T-helper 22 cell (primary cell): ENCODE results near the gene MIB2.
A peak's percentile ranks its signal among the peaks of the same experiment; 100 is the strongest.
"Not testable (repeated sequence)": the region's sequence is repeated elsewhere in the genome, so short reads cannot be mapped to it uniquely, and the experiment has no call there.

Source experiments
- DNase-seq: peaks from one replicate; pipeline ENCODE4 v3.0.0-alpha.2; 2020; ENCODE audit warnings: low read depth

The MIB2 gene

GRCh38 chr1:1615256-1616044 lies at the start of gene MIB2:
MIB2 (plus strand) TSS chr1:1615500; CDS start chr1:1623453, 7,953 bp downstream.
- DNase-seq = peak; percentile 98

DNA sequence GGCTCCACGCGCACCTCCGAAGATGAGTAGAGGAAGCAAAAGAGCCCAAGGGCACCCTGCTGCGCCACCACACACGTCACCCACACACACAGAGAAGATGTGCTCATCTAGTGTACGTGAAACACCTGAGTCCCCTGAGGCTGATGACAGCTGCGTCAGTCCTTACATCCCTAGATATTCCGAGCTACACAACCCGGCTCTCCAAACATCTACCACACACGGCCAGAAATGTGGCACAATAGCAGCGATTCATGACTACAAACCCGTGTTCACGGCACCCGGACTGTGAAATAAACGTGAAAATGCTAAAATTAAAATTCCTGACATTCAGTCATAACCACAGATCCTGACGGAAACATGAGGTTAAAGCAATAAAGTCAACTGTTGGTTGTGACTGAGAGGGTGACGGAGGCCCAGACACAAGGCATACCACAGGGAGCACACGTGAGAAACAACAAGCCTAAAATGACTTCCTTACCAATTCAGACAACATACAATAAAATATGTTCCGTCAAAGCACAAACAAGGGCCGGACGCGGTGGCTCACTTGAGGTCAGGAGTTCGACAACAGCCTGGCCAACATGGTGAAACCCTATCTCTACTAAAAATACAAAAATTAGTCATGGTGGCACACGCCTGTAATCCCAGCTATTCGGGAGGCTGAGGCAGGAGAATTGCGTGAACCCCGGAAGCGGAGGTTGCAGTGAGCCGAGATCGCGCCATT lies 48.0 kb upstream of the MIB2 start:
- no peak for DNase-seq

GRCh38 chr1:1567891-1568291 lies 47.4 kb upstream of the MIB2 start:
- DNase-seq = no peak

DNA sequence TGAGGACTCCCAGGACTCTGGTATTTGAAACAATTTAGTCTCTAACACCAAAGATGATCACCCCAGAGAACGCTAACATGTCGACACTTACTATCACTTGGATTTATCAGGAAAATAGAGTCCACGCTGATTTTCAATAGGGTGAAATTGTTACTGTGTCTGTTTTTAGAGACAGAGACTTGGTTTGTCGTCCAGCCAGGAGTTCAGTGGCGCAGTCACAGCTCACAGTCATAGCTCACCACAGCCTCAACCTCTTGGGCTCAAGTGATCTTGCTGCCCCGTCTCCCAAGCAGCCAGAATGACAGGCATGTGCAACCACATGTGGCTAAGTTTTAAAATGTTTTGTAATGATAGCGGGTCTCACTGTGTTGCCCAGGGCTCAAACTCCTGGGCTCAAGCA lies 46.0 kb upstream of the MIB2 start:
- DNase-seq = no peak

DNA sequence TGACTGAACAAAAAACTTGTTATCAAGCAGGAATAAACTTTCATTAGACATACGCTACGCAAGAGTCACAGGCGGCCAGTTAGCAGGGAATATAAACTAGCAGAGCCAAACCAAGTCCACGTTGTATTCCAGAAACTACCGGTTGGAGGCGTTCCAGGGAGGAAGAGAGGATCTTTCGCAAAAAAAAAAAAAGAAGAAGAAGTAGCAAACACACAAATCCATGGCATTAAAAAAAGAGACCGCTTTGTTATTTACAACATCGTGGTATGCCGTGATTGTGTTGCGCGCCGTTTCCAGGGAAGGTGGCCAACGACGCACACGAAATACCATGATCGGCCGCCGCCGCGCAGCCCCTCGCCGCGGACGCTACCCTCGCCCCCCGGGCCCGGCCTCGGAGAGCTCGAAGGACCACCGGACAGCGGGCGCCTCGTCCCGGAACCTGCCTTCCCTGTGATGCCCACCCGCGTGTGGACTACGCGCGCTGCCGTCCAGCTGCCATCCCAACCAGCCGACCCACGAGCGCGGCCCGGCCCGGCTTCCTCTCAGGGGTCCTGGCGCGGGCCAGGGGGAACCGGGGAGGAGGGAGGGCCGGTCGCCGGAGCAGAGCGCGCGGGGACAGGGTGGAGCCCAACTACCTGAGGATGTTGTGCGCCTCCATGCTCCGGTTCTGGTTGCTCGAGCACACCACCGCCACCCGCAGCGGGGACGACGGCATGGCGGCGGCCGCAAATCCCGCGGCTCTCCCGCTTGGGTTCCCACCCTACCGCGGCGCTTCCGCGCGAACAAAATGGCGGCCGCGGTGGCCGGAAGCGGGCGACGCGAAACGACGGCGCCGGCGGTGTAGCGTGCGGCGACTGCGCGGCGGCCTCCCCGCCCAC lies 41.2 kb upstream of the MIB2 start:
- DNase-seq = peak; percentile 64

DNA sequence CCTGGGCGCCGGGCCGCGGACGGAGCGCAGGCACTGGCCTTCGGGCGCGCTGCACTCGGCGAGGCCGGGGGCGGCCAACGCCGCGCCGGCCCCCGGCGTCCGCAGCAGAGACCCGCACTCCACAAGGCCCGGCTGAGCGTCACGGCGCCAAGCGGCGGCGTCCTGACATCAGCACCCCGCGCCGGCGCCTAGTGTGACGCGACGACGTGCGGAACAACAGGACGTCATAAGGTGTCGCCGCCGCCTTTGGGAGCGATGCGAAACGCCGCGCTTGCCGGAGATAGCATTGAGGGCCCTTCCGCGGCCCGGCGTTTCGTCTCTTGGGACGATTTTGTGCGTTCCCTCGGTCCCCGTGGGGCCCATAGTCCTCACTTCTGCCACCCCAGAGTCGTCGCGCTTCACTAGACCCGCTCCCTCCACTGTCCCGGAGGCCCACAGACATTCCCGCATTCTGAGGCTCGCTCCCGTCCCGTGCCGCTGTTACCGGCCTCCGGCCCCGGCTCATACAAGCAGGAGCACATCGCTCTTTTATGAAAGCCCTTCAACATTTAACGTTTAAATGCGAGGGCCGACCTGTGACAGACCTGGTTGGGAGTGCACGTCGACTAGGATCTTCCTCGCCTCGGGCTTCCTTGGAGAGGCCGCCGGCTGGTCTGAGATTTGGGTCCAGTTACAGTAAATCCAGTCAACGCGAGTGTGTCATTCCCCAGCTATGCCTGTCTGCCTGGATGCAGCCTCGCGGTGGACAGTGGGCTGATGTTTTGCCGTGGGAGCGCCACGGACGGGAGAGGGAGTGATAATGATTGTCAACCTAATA lies 40.4 kb upstream of the MIB2 start, which contains the start of gene SSU72:
Gene SSU72 (minus strand): TSS at position 143 of the 817 bp plus-strand sequence. CDS start 306 bp downstream, outside the sequence.
- DNase-seq = peak; percentile 86

DNA sequence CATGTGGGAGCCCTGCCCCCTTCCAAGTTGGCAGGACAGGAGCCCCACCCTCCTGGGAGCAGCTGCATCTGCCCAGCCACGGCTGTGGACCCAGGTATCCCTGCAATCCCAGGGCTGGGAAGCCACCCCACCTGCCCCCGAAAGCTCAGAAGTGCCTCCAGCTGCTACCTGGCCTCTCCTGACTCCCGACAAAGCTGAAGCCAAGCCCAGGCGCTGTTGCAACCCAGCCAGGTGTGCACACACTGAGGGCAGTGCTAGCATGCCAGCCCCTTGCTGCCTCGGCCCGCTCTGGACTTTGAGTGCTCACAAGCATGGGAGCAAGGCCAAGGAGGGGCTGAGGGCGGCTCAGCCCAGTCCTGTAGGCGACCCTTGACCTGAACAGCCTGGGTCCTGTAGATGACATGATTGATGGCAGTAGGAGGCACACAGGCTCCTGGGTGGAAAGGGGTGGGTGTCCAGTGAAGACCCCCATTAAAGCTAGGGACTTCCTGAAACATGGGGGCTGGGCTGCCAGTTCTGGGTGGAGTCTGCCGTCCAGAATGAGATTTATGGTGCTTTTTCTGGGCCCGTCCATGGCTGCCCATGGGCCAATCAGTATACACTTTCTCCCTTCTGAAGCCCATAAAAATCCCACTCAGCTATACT lies 37.8 kb upstream of the MIB2 start:
- DNase-seq = no peak

- no peak for DNase-seq
Measured at GRCh38 chr1:1578371-1578940, 36.8 kb upstream of the MIB2 start.

DNA sequence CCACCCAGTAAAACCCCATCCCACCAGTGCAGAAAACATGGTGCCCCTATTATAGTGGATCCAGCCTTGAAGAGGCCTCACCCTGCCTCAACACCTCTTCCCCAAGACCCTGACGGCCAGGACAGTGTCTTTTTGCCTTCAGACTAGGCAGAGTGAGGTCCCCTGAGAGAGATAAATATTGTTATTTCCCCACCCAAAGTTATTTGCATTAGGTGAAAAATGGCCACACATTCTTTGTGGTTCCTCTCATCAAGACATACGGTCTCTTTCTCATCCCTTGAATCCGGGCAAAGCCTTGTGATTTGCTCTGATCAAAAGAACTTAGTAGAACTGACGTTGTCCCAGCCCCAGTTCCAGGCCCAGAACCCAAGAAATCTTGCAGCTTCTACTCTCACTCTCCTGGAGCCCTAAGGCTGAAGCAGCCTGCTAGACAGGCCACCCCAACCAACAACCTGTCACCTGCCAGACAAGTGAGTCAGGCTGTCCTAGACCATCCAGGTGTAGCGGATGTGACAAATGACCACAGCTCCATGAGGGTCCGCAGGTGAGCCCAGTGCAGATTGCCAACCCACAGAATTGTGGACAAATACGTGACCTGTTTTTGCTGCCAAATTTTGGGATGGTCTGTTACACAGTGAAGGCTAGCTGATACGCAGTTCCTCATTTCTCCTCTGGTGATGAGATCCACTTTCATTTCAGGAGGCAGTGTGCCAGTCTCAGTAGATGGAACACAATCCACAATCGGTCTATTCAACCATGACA lies 32.5 kb upstream of the MIB2 start:
- no peak for DNase-seq

GRCh38 chr1:1583347-1584010 lies 31.8 kb upstream of the MIB2 start:
- no peak for DNase-seq

GRCh38 chr1:1591452-1591851 lies 23.8 kb upstream of the MIB2 start:
- DNase-seq = no peak

- DNase-seq = no peak
Measured at GRCh38 chr1:1593834-1594601, 21.3 kb upstream of the MIB2 start.

DNA sequence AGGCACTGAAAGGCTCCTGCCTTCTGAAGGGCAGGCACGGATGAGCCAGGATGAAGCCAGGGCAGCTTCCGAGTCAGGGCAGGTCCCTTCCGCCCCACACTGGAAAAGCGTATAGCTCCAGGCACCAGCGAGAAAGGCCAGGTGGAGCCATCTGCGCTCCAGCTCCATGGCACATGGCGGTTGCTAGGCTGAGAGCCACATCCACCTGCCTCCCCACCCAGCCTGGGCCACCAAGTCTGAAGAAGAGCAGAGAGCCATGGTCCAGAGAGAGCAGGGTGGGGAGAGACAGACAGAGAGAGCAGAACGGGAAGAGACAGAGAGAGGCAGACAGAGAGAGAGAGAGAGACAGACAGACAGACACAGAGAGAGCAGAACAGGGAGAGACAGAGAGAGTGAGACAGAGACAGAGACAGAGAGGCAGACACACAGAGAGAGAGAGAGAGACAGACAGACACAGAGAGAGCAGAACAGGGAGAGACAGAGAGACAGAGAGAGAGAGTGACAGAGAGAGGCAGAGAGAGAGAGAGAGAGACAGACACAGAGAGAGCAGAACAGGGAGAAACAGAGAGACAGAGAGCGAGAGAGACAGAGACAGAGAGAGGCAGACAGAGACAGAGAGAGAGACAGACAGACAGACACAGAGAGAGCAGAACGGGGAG lies 20.6 kb upstream of the MIB2 start:
- no peak for DNase-seq

DNA sequence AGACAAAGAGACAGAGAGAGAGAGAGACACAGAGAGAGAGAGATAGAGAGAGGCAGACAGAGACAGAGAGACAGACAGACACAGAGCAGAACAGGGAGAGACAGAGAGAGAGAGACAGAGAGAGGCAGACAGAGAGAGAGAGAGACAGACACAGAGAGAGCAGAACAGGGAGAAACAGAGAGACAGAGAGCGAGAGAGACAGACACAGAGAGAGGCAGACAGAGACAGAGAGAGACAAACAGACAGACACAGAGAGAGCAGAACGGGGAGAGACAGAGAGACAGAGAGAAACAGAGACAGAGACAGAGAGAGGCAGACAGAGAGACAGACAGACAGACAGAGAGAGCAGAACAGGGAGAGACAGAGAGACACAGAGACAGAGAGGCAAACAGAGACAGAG lies 20.0 kb upstream of the MIB2 start:
- DNase-seq = not testable (repeated sequence)

- no peak for DNase-seq
Measured at GRCh38 chr1:1596493-1597274, 18.6 kb upstream of the MIB2 start.

DNA sequence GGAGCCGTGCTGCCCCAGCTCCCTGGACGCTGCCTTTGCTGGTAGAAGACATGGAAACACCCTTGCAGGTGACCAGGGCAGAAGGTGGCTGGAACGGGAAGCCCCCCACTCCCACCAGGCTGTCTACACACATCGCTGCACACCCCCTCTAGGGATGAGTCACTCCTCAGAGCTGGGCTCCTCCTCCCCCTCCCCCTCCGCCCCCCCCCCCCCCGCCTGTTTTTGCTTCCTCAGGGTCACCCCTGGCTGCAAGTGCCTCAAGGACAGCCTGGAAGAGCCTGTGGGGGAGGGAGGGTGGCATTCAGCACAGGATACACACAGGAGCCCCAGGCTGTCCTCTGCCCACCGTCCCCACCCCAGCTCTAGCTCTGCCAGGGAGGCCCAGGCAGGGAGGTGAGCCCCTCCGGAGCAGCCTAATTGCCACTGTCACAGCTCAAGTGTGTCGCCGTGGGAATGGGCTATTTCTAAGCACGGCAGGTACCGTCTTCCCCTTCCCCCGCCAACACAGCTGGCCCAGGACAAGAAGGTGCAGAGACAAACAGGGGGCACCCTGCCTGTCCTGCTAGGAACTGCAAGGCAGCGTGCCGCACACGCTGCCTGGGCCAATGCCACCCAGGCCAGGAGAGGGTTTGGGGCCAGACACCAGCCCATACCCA lies 17.9 kb upstream of the MIB2 start:
- no peak for DNase-seq
